Myocyte (in vitro differentiated cells): ENCODE results near the gene POLR1H. TPM values are rescaled to one million over a fixed set of nuclear protein-coding genes. Genes with fewer than 3 reads are reported as not detected.

ENCODE experiments used
- DNase-seq: peaks from one replicate; pipeline ENCODE4 v3.0.0-alpha.2; 2012; ENCODE audit warnings: low read depth
- total RNA-seq: library from RNA; depleted of rRNA; stranded (reverse); fragments of >200 nt; gene quantifications from 2 replicates; pipeline ENCODE4 v1.2.3, GENCODE V29; 2014

POLR1H gene
- total RNA-seq, 1 donor from 2014 or later = 20.2 TPM

DNA sequence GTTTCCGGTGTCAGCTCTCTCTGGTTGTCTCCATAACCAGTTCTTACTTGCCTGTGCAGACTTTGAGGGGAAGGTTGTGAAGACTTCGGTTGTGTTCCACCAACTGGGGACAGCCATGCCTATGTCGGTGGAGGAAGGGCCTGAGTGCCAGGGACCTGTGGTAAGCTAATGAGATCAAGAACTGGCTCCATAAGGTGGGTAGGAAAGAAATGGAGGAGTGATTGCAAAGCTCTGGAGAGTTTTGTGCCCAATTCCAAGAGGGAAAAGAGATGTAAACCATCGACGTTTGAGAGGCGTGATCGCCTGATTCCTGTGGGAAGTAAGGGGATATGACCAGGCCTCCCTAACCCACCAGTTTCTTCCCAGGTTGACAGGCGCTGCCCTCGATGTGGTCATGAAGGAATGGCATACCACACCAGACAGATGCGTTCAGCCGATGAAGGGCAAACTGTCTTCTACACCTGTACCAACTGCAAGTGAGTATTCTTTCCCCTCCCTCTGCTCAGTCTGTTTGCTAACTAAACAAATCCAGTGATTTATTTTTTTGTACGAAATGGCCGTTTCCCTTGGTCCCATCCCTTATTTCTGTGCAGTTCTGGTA, 893 bp downstream of the POLR1H start:
- DNase-seq = peak; percentile 44

DNA sequence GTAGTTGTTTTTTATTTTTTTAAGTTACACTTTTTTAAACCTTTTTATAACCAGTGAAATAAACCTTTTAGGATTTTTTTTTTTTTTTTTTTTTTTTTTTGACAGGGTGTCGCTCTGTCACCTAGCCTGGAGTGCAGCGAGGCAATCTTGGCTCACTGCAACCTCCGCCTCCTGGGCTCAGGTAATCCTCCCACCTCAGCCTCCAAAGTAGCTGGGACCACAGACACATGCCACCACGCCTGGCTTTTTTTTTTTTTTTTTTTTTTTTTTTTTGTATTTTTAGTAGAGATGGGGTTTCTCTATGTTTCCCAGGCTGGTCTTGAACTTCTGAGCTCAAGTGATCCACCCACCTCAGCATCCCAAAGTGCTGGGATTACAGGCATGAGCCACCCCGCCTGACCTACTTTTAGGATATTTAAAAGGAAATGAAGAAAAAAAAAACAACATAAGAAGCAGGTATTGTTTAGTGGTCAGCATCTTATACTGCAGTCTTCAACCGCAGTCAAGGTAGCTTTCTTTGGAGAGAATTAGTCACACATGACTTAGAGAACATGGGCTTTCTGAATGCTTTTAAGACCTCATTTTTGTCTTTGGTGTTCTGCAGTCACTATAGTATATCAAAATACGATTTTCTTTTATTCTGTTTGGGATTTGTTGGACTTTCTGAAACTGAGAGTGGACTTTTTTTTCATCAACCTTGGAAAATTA, 1.6 kb downstream of the POLR1H start:
- DNase-seq = no peak

DNA sequence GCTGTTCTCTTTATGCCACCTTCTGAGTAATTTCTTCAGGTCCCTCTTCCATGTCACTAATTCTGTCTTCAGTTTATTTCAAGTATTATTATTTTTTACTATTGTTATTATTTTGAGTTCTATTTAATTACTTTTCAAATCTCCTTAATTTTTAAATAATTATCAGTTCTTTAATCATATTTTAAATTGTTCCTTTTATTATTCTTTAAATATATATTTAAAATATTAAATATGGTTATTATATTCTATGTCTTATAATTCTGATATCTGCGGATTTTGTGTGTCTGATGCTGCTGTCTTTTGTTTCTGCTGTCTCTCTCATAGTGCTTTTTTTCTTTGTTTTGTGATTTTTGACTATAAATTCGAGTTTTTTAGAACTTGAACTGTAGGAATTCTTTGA, 2.2 kb downstream of the POLR1H start:
- DNase-seq = no peak

DNA sequence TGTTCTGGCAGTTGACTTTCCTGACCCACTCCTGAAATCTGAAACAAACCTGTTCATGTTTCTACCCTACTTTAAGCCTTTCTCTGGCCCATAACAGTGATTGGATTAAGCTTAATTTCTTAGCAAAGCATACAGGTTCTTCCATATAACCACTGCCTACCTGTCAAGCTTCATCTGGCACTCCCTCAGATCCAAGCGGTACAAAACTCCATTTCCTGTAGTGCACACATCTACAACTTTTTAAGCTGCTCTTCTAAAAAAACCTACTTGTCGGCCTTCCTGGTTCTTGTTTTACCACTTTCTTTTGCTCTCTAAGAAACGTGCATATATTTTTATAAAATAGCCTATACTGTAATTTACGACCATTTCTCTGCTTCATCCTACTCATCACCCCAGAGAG, 5.0 kb downstream of the POLR1H start:
- no peak for DNase-seq

DNA sequence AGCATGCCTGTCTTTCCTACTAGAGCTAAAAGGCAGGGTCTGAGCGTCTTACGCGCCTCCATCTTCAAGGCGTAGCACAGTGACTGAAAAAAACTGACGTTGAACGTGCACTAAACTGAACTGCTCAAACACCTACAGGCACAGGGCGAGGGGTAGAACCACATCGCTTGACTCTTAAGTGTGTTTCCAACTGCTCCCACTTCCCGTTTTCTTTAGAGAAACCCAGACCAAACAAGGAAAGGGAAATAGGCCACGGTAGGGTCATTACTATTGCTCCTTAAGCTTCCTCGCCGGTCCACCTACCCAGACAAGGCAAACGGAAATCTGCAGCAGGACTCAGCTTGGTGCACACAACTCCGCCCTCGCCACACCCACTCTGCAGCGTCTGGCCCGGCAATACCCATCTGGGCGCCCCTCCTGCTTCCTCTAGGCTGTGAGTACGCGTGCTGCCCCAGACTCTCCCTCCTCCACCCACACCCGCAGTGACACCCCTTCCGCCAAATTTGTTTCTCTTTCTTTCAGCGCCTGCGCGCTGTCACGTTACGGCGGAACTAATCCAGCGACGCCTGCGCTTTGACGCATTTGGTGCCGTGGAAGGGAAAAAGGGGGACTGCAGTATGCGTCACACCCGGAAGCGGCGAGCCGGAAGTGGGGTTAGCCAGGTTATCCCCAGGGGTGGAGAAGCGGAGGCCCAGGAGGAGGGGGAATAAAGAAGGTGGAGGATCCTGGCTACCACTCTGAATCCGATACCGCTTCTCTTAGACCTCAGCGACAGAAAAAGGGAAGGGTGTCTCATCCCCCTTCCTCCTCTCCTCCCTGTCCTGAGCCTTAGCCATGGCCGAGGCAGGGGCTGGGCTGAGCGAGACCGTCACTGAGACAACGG, 5.8 kb downstream of the POLR1H start, which contains the start of gene PPP1R11:
PPP1R11 (plus strand) TSS at position 622 of the 883 bp plus-strand sequence; CDS start at position 835, 213 bp downstream.
- peak; percentile 100 for DNase-seq

DNA sequence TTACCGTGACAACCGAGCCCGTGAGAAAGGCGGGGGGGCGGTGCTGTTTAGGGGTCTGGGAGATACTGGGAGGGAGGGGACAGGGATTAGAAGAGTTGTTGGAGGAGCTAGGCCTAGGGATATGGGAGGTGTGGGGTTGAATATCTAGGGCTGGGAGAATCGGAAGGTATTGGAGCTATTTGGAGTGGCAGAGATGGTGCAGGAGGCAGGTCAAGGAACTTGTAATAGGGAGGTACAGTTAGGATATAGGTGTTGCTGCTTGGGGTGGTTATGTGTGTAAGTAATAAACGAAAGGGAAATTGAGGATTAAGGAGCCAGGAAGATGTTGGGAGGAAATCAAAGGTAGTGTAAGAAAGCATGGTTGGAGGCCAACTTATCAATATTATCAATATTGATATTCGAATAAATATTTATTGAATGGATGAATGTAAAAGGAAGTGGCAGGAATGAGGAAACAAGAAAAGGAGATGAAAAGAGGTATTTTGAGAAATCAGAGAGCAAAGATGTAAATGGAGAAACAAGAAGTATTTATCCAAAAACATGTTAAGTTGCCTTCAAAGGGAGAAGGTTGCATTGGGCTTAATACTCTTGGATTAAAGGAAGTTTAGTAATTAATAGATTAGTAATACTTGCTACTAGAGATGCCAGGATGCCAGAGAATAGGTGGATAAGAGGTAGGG, 6.5 kb downstream of the POLR1H start:
- no peak for DNase-seq

DNA sequence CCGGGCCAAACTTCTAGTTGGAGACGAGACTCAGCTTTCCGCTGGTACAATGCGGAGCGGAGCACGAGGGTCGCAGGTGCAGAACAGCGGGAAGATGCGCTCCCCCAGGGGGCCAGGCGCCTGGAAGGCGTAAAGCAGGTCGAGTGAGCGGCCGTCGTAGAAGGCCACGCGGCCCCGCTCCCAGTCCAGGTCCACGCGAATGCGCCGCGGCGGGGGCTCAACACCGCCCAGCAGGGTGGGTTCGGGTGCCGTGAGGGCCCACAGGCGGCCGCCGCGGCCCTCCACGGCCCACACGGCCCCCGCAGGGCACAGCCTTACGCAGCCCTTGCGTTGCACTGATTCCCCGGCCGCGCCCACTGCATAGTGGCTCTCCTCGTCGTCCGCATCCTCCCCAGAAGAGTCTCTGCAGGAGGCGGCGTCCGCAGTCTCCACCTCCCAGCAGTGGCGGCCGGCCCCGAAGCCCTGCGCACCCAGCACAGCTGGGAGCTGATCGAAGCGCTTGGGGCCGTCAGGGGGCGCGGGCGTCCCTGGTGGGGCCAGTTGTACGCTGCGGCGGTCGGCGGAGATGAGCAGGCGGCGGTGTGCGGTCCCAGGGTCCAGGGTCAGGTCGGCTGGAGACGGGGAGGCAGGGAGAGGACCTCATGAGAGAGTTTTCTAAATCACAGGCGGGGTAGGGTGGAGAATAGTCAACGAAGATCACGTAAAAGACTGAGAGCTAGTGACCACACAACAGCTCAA, 10.2 kb downstream of the POLR1H start:
- DNase-seq = no peak

DNA sequence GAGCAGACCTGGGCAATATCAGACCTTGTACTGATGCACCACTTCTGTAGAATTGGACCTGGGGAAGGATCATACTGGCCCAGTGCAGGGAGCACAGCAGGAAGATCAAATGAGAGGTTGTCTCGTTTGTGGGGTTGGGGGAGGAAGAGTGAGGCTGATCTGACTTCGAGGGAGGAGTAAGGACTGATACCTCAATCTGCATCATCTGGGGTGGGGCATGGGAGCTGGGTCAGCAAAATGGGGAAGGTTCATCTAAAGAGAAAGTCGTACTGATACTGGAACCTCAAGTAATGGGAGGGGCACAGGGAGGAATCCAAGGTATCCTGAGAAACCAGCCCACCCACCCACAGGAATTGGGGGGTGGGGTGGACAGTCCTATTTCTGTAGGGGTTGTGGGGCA, 10.8 kb downstream of the POLR1H start:
- DNase-seq = no peak

DNA sequence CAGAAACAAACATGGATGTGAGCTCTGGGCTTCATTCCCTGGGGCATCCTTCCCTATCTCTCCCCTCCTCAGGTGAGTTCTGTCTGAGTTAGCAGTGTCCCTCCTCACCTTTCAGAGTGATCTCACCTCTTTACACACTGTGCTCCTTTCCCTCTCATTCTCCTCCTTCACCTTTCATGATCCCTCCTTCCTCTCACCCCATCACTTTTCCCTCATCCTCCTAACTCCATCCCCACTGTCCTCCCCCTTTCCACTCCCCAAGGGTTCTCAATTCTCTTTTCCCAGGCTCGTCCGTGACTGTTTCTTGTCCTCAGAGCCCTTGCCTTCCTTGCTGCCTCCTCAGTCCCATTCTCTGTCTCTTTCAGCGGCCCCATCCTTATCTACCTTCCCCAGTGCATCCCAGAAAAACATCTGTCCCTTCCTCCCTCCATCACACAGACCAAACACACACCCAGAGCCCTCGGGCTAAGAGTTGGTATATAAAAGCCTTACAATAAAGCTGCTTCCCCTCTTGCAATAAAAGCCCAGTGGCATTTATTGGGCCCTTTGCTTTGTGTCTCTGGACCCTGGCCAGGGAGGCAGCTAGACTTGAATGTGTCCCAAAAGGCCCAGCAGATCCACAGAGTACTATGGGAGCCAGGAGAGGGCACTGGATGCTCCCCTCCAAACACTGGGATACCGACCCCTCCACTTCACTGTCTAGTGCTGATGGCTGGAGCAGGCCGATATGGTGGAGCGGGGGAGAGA, 12.6 kb downstream of the POLR1H start:
- DNase-seq = no peak

DNA sequence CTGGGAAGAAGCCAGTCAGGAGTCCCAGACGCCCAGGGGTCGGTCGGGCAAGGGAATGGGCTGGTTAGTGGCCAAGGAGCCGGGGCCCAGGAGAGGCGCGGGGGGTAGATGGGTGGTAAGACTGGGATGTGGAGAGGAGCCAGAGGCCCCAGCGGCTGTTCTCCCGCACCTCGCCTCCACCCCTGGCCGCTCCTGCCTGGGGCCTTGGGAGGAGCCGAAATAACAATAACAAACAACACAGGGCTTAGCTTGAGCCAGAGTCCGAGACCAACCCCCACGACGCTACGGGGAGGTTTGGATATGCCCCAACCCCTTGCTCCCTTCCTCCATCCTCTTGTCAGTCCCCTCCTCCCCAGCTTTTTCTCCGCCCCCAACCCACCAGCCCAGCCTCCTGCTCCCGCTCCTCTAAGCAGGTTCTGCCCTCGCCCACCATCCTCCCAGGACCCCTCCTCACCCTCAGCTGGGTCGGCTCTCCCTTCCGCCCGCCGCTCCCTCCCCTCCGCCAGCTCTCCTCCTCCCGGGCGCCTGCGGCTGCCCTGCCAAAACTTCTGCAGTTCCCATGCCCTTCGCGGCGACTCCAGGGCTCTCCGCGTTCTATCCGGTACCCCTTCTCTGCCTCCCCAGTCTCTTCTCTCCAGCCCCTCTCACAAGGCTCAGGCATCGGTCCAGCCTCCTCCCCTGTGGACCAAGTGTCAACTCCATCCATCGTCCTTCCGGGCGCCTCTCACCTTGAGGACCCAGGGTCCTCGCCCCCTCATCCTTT, 13.4 kb downstream of the POLR1H start:
- no peak for DNase-seq

DNA sequence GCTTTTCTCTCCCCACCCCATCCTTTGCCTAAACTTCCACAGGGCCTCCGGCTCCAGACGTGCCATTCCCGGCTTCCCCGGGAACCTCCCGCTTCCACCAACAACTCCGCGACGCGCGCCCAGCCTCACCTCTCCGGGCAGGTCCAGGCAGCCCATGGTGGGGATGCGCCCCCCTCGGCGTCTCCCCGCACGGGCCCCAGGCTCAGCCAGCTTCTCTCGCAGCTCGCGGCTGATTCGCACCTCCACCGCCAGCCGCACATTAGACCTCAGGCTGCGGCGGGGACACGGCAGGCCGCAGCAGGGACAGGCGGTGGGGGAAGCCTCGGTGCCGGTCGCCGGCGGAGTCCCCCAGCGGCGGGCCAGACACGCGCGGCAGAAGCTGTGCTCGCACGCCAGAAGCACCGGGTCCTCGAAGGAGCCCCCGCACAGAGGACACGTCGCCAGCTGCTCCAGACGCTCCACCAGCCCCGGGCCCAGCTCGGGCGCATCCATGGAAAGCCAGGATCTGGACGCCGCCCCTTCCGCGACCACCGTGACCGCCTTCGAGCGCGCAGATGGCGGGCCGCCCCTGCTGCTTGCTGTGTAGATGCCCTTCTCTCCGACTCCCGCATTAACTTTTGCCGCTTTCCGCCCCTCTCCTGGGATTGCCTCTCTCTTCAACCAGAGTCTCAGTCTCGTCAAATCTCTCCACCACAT, 14.2 kb downstream of the POLR1H start, which contains the start of gene RNF39:
RNF39 (minus strand) TSS at position 676 of the 696 bp plus-strand sequence; CDS start at position 492, 184 bp downstream.
- no peak for DNase-seq

DNA sequence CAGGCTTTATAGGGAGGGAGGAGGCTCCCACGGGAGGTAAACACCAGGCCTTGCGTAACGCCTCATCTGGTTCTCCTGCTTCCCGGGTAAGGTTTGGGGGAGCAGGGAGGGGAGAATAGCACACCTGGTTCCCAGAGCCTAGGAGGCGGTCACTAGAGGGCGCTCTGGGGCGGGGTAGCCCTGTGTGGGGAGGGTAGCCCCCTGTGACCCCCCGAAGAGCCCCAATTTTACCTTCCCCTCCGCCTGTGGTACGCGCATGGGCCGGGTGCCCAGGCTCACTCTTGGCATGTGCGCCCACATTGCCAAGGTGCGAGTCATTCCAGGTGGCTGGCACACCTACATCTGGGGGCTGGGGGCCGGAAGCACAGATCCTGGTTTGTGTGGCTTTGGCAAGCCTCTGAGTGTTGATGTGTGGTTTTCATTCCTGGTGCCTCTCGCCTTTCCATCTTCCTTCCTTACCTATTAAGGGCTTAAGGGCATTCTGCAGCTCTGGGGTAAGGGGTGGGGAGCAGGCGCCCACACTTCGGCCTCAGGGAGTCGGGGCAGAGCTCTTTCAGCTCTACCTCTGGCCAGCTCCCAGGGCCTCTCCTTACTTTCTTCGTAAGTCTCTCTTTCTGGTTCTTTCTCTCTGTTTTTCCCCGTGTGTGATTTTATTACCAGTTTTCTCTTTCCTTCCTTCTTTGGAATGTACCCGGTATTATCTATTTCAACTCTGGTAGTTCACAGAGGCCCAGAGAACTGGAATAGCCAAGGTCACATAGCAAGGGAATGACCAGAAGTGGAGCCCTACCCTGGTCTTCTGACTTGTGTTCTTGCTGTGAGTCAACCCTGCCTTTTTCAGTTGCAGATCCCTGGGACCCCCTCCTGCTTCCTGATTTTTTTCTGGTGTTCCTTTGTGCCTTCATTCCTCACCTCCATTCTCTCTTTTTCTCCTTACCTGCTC, 15.0 kb downstream of the POLR1H start:
- DNase-seq = no peak

DNA sequence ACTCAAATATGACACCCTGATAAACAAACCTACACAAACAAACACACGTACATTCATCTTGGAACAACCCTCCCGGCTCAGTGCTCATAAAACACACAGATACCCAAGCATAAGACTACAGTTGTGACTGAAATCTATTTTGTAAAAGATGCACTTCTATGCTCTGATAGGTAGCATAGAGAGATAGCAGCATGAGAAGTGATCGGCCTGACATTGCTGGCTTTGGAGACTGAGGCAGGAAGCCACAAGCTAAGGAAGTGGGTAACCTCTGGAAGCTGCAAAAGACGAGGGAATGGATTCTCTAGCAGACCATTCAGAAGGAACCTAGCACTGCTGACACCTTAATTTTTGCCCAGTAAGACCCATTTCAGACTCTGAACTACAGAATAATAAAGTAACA, 16.2 kb downstream of the POLR1H start:
- DNase-seq = no peak

DNA sequence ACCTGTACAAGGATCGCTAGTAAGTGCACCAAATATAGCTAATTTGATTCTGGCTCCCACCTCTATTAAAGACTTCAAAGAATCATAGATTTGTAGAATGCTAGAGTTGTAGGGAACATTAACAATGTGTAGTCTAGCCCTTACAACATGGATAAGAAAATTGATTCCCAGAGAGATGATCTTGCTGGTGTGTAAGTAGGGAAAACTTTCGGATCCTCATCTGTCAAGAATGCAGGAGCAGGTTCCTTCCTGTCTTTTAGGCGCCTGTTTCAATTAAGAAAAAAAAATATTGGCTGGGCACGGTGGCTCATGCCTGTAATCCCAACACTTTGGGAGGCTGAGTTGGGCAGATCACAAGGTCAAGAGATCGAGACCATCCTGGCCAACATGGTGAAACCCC, 26.8 kb downstream of the POLR1H start:
- no peak for DNase-seq

DNA sequence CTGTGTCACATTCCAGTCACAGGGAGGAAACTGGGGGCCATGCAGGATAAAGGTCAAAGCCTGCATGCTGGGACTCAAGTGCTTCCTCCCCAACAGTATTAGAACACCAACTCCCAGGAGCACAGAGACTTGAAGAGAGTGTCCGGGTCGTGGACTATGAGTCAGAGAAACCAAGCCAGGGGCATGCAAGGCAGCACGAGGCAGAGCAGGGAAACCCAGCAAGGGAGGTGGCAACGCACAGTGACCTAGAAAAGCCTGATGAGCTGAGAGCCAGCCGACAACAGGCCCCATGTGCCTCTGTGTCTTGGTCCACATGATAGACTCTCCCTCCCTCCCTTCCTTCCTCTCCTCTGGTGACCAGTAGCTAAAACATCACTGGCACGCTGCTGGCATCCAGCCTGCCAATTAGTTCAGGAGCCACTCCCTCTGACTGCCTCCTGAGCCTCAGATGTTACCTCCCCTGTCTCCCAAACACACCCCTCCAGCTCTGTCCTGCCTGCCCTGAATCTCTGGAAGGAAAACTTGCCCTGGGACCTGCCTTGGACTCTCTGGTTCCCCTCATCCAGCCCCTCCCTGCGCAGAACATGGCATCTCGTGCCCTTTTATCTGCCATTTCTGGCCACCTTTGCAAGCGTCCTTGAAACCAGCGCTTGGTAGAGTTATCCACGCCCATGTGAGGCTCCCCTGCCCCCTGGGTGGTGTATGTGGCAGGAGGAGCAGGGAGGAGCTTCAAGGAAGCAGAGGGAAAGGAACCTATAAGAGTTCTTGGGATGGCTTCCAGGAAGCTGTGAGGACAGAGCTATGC, 30.7 kb downstream of the POLR1H start:
- DNase-seq = peak; percentile 77

DNA sequence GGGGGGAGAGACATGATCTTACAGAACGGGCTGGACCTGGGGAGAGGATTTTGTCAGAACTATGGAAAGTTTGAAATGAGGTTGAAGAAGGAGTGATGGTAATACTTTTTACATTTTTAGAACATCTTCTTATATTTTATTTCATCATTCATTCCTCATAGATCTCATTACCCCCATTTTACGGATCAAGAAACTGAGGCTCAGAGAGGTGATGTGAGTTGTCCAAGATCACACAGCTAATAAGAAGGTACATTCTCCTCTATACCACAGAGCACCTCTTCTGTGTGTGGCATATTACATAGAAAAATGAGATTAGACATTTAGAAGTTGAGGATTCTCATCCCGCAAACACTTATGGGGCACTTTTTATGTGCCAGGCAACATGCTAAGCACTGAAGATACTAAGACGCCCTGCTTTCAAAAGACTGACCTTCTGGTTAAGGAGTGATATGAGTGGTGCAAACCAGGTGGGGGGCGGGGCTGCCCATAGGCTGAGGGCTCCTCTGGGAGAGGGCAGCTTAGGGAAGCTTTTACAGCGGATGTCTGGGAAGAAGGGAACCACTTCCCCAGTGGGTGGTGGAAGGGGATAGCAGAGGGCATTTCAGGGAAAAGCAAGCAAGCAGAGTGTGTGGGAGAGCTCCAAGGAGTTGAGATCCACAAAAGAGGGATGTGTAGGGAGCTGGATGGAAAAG, 31.9 kb downstream of the POLR1H start:
- DNase-seq = no peak
